Measurements from ENCODE around the gene PRAME. TPM values are rescaled to one million over a fixed set of nuclear protein-coding genes. Genes with fewer than 3 reads are reported as not detected.

Gene PRAME
- total RNA-seq, 1 donor from 2014 or later = not detected

GRCh38 chr22:22546490-22546889 is 12.6 kb downstream of the PRAME start:
- no peaks in the 10 kb centered on the region for H3K36me3 ChIP-seq
- no peaks in the 10 kb centered on the region for H3F3A ChIP-seq (ENCODE audit: low read depth)
- Mint-ChIP-seq H3K27ac (no peak overlapping the region), H3K36me3 (no peaks in the 10 kb centered on the region), H3K9me3 (no peaks in the 10 kb centered on the region), H3K4me3 (no peak overlapping the region), H3K4me1 (no peaks in the 10 kb centered on the region), H3K27me3 (ENCODE audit: insufficient read depth, low read depth) (peaks cover 5% of the 10 kb centered on the region)
- H4K20me1 ChIP-seq (ENCODE audit: low read depth) = no peaks in the 10 kb centered on the region
- no peak overlapping the region for H3K9ac ChIP-seq
- TF ChIP-seq EZH2phosphoT487 (IDR thresholded peaks at IDR 0.05) (no peak), EZH2 (IDR thresholded peaks at IDR 0.05) (no peak), CTCF (IDR thresholded peaks at IDR 0.05) (no peak)
- H3K27ac ChIP-seq = no peak overlapping the region
- H3K4me1 ChIP-seq = no peaks in the 10 kb centered on the region
- peaks cover 100% of the 10 kb centered on the region for H3K27me3 ChIP-seq
- no peak for DNase-seq (ENCODE audit: low spot score)
- H3K9me3 ChIP-seq (ENCODE audit: low read depth) = no peaks in the 10 kb centered on the region
- H2AFZ ChIP-seq (replicated peaks) = no peak overlapping the region
- no peak overlapping the region for H3K4me3 ChIP-seq
- H3K79me2 ChIP-seq (ENCODE audit: low read depth) = no peaks in the 10 kb centered on the region
- H3K4me2 ChIP-seq = no peak overlapping the region

GRCh38 chr22:22545084-22545483 is 14.0 kb downstream of the PRAME start:
- Histone ChIP-seq H4K20me1 (ENCODE audit: low read depth) (no peaks in the 10 kb centered on the region), H3K9ac (no peak overlapping the region), H3K4me2 (no peak overlapping the region), H3K4me1 (no peaks in the 10 kb centered on the region), H3K27ac (no peak overlapping the region), H2AFZ (replicated peaks) (no peak overlapping the region), H3K27me3 (peaks cover 99% of the 10 kb centered on the region), H3K79me2 (ENCODE audit: low read depth) (no peaks in the 10 kb centered on the region), H3K36me3 (no peaks in the 10 kb centered on the region), H3K4me3 (no peak overlapping the region), H3F3A (ENCODE audit: low read depth) (no peaks in the 10 kb centered on the region), H3K9me3 (ENCODE audit: low read depth) (no peaks in the 10 kb centered on the region)
- Mint-ChIP-seq H3K9me3 (no peaks in the 10 kb centered on the region), H3K27ac (no peak overlapping the region), H3K36me3 (no peaks in the 10 kb centered on the region), H3K4me1 (no peaks in the 10 kb centered on the region), H3K27me3 (ENCODE audit: insufficient read depth, low read depth) (peaks cover 5% of the 10 kb centered on the region), H3K4me3 (no peak overlapping the region)
- no peak for TF ChIP-seq EZH2phosphoT487 (IDR thresholded peaks at IDR 0.05)
- TF ChIP-seq CTCF (IDR thresholded peaks at IDR 0.05) = no peak
- no peak for TF ChIP-seq EZH2 (IDR thresholded peaks at IDR 0.05)
- no peak for DNase-seq (ENCODE audit: low spot score)

- Histone ChIP-seq H3K4me3 (no peak overlapping the region), H3K27me3 (peaks cover 98% of the 10 kb centered on the region), H3K27ac (no peak overlapping the region), H4K20me1 (ENCODE audit: low read depth) (no peaks in the 10 kb centered on the region), H3K4me1 (no peaks in the 10 kb centered on the region), H3K4me2 (no peak overlapping the region), H3K9me3 (ENCODE audit: low read depth) (no peaks in the 10 kb centered on the region), H3K36me3 (no peaks in the 10 kb centered on the region), H3F3A (ENCODE audit: low read depth) (no peaks in the 10 kb centered on the region), H2AFZ (replicated peaks) (no peak overlapping the region), H3K79me2 (ENCODE audit: low read depth) (no peaks in the 10 kb centered on the region), H3K9ac (no peak overlapping the region)
- DNase-seq (ENCODE audit: low spot score) = no peak
- Mint-ChIP-seq H3K9me3 (no peaks in the 10 kb centered on the region), H3K4me1 (no peaks in the 10 kb centered on the region), H3K27ac (no peak overlapping the region), H3K27me3 (ENCODE audit: insufficient read depth, low read depth) (no peaks in the 10 kb centered on the region), H3K4me3 (no peak overlapping the region), H3K36me3 (no peaks in the 10 kb centered on the region)
- no peak for TF ChIP-seq EZH2 (IDR thresholded peaks at IDR 0.05)
- no peak for TF ChIP-seq CTCF (IDR thresholded peaks at IDR 0.05)
- TF ChIP-seq EZH2phosphoT487 (IDR thresholded peaks at IDR 0.05) = no peak
Observed at GRCh38 chr22:22538226-22538989, 20.7 kb downstream of the PRAME start.

All from neural progenitor cell (in vitro differentiated cells).